Activated CD4-positive, CD25-positive, alpha-beta regulatory T cell (primary cell): Measurements from ENCODE around the gene ZNF674.
"Not testable (repeated sequence)": the region's sequence is repeated elsewhere in the genome, so short reads cannot be mapped to it uniquely, and the experiment has no call there.

Source experiments
- DNase-seq, 4 experiments: peaks; one replicate each; lab custom pipeline; 2025; lab: John Stamatoyannopoulos, UW

ZNF674 gene

GRCh38 chrX:46463682-46464081 is 81.5 kb downstream of the ZNF674 start:
- DNase-seq, result no peak

- DNase-seq, result no peak
Observed at GRCh38 chrX:46461660-46462191, 83.5 kb downstream of the ZNF674 start.

- not testable (repeated sequence) for DNase-seq
Observed at GRCh38 chrX:46460801-46461659, 84.2 kb downstream of the ZNF674 start.

GRCh38 chrX:46459603-46460002 is 85.6 kb downstream of the ZNF674 start:
- no peak for DNase-seq

- no peak for DNase-seq
Observed at GRCh38 chrX:46456125-46456922, 88.9 kb downstream of the ZNF674 start.
